Activated B cell treated with CpG ODN at 0.5 μM for 24 hours (primary cell): ENCODE results near the gene TINAG. TPM values are rescaled to one million over a fixed set of nuclear protein-coding genes. Genes with fewer than 3 reads are reported as not detected.

Experiments
- ATAC-seq: fragments of 200-7000 bp; cut with Tn5 transposase; one replicate; pipeline ENCODE4 v1.10.0; 2021; ENCODE audit warnings: low read depth, mild to moderate bottlenecking, moderate library complexity
- CTCF ChIA-PET: fragments of 350-600 bp; sonication (Branson Sonifier 250); formaldehyde crosslinking; loops from one replicate; lab custom pipeline; 2021; ENCODE audit warnings: antibody characterized with exemption; lab: Charles Lee
- POLR2A ChIA-PET: fragments of 350-600 bp; sonication (Branson Sonifier 250); formaldehyde crosslinking; loops from one replicate; lab custom pipeline; 2021; ENCODE audit warnings: antibody characterized with exemption; lab: Charles Lee
- DNase-seq: peaks from one replicate; pipeline ENCODE4 v3.0.0; 2022
- H3K27ac Mint-ChIP-seq: one replicate; pipeline ENCODE4 v1.8.0; 2020; ENCODE audit warnings: mixed read lengths
- H3K27me3 Mint-ChIP-seq: one replicate; pipeline ENCODE4 v1.8.0; 2021; ENCODE audit warnings: mixed read lengths
- H3K36me3 Mint-ChIP-seq: one replicate; pipeline ENCODE4 v1.8.0; 2021; ENCODE audit warnings: low read depth, mixed read lengths
- H3K4me1 Mint-ChIP-seq: one replicate; pipeline ENCODE4 v1.8.0; 2021; ENCODE audit warnings: mixed read lengths
- H3K4me3 Mint-ChIP-seq: one replicate; pipeline ENCODE4 v1.8.0; 2020; ENCODE audit warnings: mild to moderate bottlenecking, mixed read lengths
- H3K9me3 Mint-ChIP-seq: one replicate; pipeline ENCODE4 v1.8.0; 2020; ENCODE audit warnings: mixed read lengths
- CTCF ChIP-seq: fragments of 200-600 bp; IDR thresholded peaks from one replicate; pipeline ENCODE4 v1.8.0; 2022; ENCODE audit warnings: antibody characterized with exemption, mild to moderate bottlenecking
- intact Hi-C: fragments of 100-400 bp; cut with micrococcal nuclease; formaldehyde crosslinking; loops from one replicate; pipeline ENCODE4 v1.15.1; 2024
- total RNA-seq: library from RNA; stranded (reverse); gene quantifications from 2 replicates; pipeline ENCODE4 v1.2.3, GENCODE V29; 2022

The TINAG gene
- total RNA-seq, 1 donor from 2014 or later: not detected

GRCh38 chr6:54428431-54428830, 120.2 kb downstream of the TINAG start:
- intact Hi-C loops: no loop called here
- Mint-ChIP-seq H3K27ac (no peak overlapping the region), H3K4me1 (no peaks in the 10 kb centered on the region), H3K4me3 (no peak overlapping the region), H3K36me3 (no peaks in the 10 kb centered on the region), H3K27me3 (no peaks in the 10 kb centered on the region), H3K9me3 (no peaks in the 10 kb centered on the region)
- ATAC-seq (no peak), DNase-seq (no peak)
- CTCF ChIA-PET: no interaction called here
- no peak for TF ChIP-seq CTCF
- POLR2A ChIA-PET: no interaction called here

DNA sequence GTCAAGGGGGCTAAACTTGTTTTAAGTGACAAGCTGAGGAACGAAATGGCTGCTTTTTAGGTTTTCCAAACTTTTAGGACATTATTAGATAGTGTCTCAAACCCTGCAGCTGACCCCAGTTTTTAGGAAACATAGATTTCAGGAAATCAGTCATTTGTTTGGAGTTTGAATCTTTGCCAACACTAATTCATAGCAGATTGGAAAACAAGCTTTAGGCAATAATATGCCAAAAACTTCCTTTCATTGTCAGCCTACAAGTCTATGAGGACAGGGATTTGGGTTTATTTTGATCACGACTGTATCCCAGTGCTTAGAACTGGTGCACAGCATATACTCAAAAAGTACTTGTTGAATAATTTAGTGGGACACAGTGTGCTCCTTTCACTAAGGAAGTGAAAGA, 123.2 kb downstream of the TINAG start:
- H3K36me3 Mint-ChIP-seq: no peaks in the 10 kb centered on the region
- H3K27me3 Mint-ChIP-seq: no peaks in the 10 kb centered on the region
- no peak overlapping the region for H3K27ac Mint-ChIP-seq
- ChIA-PET CTCF (no interaction called here), POLR2A (no interaction called here)
- no peaks in the 10 kb centered on the region for H3K9me3 Mint-ChIP-seq
- H3K4me3 Mint-ChIP-seq: no peak overlapping the region
- ATAC-seq (no peak), DNase-seq (no peak)
- TF ChIP-seq CTCF: no peak
- H3K4me1 Mint-ChIP-seq: no peaks in the 10 kb centered on the region
- intact Hi-C loops: no loop called here

Other genes starting within 250 kb of the TINAG start
- not detected in 2 replicates for gene MLIP, start 197.0 kb upstream of the TINAG start, total RNA-seq